GM18499 (cell line): ENCODE results near the gene BOLA3.
"Not testable (repeated sequence)": the region's sequence is repeated elsewhere in the genome, so short reads cannot be mapped to it uniquely, and the experiment has no call there.

Experiments used
- ATAC-seq: cut with Tn5 transposase; IDR thresholded peaks from one replicate; pipeline ENCODE4 v1.9.1; 2021; ENCODE audit warnings: moderate number of reproducible peaks; ENCODE audit not compliant: insufficient read depth, unreplicated experiment

BOLA3 gene, protein sequence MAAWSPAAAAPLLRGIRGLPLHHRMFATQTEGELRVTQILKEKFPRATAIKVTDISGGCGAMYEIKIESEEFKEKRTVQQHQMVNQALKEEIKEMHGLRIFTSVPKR

DNA sequence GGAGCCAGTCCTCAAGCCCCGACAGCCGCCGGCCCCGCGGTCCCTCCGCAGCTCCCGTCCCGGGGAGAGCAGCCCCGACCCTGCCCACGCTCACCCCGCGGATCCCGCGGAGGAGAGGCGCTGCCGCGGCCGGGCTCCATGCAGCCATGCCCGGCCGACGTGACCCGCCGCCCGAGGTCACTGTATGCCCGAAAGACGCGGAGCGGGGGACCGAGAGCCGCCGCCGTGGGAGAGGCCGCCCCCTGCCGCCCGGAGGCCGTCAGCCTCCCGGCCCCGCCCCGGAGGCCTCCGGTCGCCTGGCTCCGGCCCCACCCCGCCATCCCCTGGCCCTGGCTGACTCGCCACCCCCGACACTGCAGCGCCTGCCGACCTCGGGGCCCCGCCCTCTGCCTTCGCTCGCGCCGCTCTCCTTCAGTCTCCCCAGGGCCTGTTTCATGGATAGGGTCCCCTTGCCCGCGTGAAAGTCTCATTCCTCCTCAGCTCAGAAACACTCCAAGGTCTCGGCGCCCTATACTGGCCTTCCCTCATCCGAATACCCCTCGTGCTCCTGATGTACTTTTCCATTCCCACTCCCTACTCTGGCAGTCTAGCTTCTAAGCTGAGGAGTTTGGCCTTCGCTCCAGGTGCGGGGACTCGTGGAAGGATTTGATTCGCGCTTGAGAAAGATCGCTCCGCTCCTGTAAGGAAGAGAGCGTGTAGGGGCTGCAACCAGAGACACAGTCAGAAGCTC, at the start of gene BOLA3:
Gene BOLA3 (minus strand): TSS at position 186 of the 730 bp plus-strand sequence. CDS start 38 bp downstream, at position 148.
- ATAC-seq, result peak; percentile 45

DNA sequence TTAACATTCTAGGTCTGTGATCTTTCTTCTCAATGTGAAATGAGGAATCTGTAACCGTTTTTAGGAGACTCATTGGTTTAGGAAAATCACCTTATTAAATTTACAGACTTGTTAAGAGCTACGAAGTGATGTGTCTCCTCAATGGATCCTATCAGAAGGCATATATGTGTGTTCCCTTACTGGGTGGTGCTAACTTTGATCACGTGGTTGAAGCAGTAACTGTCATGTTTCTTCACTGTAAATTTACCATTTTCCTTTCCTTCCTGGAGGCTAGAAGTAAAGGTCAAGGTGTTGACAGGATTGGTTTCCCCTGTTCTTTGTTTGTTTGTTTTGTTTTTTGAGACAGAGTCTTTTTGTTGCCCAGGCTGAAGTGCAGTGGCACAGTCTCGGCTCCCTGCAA, 49.3 kb upstream of the BOLA3 start:
- no peak for ATAC-seq

DNA sequence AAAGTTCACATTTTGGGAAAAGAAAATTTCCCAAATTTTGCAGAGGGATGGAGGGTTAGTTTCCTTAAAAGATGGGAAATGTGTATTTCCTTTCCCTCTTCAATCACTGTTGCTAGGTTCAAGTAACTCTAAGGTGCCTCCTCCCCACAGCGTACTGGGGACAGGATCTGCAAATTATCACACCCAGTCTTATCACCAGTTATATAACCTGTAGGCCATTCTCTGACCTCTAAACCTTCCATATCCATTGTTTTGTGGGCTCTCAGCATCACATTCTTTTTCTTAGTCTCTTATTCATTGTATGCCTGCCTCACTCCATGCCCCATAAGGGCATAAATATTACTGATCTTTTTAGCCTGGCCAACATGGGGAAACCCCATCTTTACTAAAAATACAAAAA, 47.1 kb upstream of the BOLA3 start:
- no peak for ATAC-seq

DNA sequence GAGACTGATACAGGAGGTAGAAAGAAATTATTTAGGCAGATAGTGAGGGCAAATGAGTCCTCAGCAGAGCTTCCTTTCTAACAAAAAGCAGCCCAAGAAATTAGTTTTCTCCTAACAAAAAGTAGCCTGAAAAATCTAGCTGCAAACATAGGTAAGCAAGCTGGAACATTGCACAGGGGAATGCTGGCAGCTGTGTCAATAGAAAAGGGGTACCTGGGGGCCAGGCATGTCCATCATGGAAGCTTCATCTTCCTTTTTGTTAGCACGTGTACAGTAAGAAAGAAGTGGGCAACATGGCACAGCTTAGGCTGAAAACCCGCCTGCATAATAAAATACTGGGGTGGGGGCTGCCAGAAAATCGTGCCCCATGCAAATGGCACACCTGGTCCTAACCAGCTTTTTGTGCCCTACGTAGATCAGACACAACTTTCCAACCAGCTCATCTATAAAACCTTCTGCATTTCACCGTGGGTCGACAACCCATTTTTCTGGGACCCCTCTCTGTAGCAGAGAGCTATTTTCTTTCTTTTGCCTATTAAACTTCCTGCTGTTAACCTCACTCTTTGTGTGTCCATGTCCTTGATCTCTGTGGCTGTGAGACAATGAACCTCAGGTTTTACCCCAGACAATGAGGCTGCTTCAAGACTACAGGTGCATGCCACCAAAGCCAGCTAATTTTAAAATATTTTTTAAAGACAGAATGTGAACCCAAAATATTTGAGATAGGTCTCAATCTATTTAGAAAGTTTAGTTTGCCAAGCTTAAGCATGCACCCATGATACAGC, 44.1 kb upstream of the BOLA3 start:
- no peak for ATAC-seq

DNA sequence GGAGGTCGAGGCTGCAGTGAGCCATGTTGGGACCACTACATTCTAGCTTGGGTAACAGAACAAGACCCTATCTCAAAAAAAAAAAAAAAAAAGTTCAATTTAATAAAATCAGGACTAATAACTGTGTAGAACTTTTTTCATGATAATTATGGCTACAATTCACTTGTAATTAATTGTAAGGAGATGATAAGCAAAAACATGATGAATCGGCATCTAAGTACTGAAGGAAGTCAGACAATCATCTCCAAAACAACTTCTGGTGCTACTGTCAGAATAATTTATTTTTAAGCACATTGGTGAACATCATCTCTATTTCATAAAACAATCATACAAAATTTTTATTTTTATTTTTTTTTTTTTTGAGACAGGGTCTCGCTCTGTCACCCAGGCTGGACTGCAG, 41.0 kb upstream of the BOLA3 start:
- ATAC-seq, result no peak

DNA sequence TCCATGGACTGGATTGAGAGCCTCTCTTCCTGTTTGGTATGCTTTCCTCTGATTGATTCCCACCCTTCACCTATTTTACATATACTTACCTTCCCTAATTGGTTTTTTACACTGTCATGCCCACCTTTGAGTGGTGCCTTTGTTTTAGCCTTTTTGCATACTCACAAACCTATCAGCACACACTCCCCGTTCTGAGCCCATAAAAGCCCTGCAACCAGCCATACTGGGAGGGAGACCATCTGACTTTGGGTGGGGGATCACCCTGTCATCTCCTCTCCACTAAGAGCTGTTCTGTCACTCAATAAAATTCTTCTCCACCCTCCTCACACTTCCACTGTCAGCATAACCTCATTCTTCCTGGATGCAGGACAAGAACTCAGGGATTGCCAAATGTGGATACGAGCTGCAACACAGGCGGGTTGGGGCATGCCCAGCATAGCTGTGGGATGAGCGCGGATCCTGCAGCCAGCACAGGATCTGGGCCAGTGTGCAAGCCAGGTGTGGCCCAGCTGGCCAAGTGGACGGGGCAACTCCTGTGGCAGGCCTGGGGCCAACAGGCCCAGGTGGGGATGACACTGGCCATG, 40.4 kb upstream of the BOLA3 start:
- no peak for ATAC-seq

DNA sequence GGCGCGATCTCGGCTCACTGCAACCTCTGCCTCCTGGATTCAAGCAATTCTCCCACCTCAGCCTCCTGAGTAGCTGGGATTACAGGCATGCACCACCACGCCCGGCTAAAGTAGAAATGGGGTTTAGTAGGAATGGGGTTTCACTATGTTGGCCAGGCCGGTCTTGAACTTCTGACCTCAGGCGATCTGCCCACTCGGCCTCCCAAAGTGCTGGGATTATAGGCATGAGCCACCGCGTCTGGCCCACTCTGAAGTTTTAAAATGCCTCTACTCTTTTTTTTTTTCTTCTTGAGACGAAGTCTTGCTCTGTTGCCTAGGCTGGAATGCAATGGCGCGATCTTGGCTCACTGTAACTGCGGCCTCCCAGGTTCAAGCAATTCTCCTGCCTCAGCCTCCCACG, 39.0 kb upstream of the BOLA3 start:
- not testable (repeated sequence) for ATAC-seq

DNA sequence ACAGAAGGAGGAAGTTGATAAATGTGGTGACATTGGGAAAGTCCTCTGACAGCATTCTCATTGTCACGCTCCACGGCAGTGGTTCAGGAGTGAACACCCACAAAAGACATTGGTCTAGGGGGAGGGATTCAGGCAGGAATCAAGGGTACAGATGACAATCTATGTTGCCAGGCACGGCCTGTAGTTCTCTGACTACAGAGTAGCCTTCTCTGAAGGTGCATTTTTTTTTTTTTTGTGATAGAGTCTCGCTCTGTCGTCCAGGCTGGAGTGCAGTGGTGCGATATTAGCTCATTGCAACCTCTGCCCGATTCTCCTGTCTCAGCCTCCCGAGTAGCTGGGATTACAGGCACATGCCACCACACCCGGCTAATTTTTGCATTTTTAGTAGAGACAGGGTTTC, 38.3 kb upstream of the BOLA3 start:
- peak; percentile 63 for ATAC-seq

DNA sequence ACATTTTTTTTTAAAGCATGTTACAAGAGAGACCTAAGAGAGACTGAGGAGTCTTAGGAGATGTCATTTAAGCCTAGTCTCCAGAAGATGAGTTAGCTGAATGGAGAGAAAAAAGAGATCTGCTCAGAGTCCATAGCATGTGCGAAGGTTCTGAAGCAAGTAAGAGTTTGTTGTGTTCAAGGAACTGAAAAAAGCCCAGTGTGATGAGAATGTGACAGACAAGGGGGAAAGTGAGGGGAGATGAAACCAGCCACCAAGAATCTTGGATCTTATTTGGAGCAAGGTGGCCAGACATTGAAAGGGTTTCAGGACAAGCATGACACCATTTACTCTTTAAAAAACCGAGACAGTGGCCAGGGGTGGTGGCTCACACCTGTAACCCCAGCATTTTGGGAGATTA, 36.2 kb upstream of the BOLA3 start:
- ATAC-seq, result no peak

DNA sequence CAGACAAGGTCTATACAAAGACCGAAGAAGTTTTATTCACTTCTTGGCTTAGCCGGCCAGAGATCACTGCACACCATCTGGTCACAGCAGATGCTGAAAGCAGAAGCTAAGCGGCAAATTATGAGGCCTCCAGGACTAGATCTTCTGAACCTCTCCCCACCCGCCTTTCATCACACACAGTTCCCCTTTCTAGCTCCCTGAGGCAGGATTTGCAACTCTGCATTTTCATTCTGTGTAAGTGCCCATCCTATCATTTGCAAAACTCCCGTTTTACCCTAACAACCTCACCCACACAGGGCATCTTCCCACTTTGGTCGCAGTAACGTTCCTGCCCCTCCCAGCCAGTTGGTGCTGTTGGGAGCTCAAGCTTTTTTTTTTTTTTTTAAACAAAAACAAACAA, 34.0 kb upstream of the BOLA3 start:
- ATAC-seq, result no peak

DNA sequence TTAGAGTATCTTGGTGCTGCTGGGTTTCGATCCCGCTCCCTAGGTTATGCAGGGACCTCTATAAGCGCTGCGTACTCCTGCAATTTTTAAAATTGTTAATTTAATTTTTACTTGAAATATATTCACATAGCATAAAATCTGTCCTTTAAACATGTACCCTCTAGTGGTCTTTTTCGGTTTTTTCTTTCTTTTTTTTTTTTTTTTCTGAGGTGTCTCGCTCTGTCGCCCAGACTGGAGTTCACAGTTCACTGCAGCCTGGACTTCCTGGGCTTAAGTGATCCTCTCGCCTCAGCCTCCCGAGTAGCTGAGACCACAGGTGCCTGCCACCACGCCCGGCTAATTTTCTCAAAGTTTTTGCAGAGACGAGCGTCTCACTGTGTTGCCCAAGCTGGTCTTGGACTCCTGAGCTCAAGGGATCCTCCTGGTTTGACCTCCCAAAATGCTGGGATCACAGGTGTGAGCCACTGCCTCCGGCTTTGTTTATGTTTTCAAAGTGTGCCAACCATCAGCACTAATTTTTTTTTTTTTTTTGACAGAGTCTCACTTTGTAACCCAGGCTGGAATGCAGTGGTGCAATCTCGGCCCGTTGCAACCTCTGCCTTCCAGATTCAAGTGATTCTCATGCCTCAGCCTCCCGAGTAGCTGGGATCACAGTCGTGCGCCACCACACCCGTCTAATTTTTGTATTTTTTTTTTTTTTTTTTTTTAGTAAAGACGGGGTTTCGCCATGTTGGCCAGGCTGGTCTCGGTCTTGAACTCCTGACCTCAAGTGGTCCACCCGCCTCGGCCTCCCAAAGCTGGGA, 31.6 kb upstream of the BOLA3 start:
- peak; percentile 4 for ATAC-seq

DNA sequence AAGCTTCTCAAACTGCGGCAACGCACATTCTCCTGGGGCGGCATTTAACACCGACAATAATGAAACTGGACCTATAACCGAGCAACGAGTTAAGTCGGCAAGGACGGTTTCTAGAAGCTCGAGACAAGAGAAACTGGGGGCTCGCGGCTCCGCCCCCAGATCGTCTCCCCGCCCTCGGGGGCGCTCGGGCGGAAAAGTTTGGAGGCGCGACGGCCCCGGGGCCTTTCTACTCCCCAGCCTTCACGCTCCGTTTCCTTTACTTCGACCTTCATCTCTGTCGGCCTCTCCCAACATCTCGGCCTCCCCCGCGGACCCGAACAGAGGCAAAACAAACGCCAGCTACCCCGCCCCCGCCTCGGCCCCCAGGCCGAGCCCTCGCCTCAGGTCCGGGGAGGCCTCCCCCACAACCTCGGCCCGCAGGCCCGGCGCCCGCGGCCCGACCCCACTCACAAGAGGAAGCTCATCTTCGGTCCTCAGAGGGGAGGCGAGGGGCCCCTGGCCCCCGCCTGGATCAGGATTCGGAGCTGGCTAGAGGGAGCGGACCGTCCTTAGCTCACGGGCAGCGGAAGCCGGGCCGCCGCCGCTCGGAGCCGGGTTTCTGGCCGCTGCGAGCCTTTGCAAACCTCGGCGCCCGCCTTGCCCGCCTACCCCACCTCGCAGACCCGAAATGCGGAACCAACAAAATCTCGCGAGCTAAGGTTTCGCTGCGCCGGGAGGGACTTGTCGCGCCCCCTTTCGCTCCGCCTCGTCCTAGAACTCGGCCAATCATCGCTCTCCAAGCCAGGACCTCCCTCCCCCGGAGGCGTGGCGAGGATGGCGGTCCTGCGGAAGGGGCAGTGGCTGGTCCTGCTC, 30.7 kb upstream of the BOLA3 start, which contains the start of gene MOB1A:
Gene MOB1A (minus strand): TSS at position 669 of the 852 bp plus-strand sequence. CDS start 205 bp downstream, at position 464.
- peak; percentile 64 for ATAC-seq

DNA sequence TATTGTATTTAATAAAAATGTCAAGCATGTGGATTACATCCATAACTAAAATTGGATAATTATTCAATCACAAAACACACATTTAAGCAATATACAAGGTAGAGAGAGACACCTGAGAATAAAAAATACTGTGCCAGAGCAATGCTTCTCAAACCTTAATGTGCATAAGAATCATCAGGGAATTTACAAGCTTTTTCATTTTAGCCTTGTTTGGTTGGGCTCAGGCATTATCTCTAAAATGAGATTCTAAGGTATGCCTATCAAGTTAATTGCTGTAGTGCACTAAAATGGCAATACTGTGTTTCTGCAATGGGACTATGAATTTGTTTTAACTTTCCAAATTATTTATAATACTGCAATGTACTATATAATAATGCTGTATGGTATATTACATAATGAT, 30.0 kb upstream of the BOLA3 start:
- ATAC-seq, result no peak

DNA sequence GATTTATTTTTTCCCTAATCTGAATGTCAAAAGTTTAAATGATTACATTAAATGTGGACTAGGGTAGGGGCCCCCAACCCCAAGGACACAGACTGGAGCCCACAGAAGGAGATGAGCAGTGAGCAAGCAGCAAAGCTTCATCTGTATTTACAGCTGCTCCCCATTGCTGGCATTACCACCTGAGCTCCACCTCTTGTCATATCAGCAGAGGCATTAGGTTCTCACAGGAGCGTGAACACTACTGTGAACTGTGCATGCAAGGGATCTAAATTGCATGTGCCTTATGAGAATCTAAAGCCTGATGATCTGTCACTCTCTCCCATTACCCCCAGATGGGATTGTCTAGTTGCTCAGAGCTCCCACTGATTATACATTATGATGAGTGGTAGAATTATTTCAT, 27.2 kb upstream of the BOLA3 start:
- no peak for ATAC-seq

DNA sequence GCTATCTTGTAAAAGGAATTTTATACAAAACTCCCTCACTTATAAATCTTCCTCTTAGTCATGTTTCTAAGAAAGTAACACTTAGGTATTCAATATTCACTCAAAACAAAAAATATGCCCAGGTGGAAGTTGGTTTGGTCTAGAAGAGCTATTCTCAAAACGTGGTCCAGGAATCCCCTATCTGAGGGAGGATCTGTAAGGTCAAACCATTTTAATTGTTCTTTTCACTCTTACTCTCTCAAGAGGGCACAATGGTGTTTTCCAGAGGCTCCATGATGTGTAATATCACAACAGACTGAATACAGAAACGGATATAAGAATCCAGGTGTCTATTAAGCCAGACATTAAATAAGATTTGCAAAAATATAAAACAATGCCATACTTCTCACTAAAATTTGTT, 21.0 kb upstream of the BOLA3 start:
- no peak for ATAC-seq

DNA sequence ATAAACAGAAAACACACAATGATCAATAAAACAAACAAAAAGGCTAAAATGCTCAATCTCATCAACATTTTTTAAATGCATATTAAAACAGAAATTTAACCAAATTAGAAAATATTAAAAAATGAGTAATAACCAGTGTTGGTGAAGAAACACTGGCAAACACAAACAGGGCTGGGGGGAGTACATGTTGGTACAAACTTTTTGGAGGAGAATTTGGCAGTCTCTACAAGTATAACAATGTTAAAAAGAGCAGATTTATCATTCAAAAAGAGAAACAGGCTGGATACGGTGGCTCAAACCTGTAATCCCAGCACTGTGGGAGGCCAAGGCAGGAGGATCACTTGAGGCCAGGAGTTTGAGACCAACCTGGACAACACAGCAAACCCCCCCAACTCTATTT, 17.0 kb upstream of the BOLA3 start:
- no peak for ATAC-seq

DNA sequence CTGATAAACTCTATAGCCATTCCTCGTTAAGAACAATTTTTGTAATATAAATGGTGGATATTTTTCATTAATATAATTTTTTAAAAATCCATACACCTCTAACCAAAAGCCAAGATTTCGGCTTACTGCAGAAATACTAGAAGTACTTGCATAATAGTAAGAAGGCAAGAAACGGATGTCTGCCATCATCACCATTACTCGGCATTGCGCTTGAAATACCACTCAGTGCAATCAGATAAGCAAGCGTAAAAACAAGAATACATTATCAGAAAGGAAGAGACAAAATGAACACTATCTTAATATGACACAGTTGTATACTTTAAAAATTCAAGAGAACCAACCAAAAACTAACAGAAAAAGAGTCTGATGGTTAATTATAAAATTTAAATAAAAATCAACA, 15.2 kb upstream of the BOLA3 start:
- no peak for ATAC-seq

DNA sequence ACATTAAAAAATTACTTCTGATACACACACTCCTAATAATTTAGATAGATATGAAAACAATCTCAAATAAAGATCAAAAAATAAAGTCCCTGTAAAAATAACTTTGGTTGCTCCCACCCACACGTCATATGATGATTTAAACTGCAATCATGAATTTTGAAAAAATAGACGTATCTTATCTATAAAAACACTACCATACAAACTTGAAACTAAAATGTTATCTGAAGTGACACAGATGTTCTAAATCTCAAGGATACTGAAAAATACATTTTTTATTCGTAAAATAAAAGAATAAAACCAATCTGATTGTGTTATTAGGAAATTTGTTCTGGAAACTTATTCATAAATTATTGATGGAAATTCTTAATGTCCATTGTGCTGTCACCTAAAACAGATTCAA, 8.1 kb upstream of the BOLA3 start:
- no peak for ATAC-seq

DNA sequence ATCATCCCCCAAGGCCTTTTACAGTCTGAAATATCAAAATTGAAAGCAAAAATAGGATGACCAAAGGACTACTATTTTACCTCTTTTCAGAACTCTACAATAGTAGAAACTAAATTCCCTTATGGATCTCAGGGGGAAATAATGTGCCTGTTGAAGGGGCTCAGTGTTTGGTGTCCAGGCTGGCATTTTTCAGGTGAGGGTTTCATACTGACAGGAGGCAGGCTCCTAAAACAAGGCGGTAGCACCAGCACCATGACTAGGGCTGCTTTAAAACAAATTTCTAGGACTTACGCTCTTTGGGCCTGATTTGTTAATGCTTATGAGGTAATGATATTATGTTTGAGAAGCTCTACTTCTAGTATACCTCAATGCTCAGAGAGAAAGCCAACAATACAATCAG, 5.2 kb upstream of the BOLA3 start:
- ATAC-seq, result no peak
